Astrocyte of the cerebellum (primary cell): Measurements from ENCODE around the gene GABRG3.

Experiments used
- DNase-seq: peaks from one replicate; pipeline ENCODE4 v3.0.0-alpha.2; 2011; ENCODE audit warnings: low read depth
- H3K4me3 ChIP-seq: 2 replicates; pipeline ENCODE4 v1.5.1; 2011; ENCODE audit warnings: mild to moderate bottlenecking, low read depth, low read length, moderate library complexity
- in situ Hi-C: cut with HindIII; loops from 2 replicates; pipeline ENCODE4 v1.10.0; 2017; ENCODE audit warnings: low sequenced_read_pairs
- TF ChIP-seq, protein P1 (sequence below): IDR thresholded peaks from 2 replicates; pipeline ENCODE4 v1.5.1; 2012; ENCODE audit warnings: low read length, low read depth, moderate library complexity, mild to moderate bottlenecking; ENCODE audit errors: missing control alignments

GABRG3 gene

DNA sequence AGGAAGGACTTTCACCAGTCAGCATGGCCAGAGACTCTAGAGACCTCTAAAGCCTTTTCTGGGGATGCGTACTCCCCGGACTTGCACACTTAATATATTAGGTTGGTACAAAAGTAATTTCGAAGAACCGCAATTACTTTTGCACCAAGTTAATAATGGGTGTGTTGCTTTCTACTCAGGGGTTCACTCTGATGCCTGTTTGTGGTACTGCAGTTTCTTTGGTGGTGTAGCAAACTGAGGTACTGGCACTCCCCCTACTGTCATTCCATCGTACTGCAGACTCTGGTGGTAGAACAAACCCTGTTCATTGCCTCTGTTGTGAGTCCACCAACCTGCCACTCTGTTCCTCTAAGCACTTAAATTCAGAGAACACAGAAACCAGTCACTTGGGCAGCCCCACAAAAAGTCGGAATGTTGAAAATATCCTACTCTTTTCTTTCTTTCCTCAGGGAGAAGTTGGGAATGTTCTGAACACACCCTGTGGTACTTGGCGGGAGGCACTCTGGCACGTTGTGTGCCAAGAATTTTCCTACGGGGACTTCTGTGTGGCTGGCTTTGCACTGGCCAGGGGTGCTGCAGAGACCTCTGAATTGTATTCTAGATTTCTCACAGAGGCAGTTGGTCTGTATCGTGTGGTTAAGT is 46.3 kb downstream of the GABRG3 start:
- TF ChIP-seq, protein P1, sequence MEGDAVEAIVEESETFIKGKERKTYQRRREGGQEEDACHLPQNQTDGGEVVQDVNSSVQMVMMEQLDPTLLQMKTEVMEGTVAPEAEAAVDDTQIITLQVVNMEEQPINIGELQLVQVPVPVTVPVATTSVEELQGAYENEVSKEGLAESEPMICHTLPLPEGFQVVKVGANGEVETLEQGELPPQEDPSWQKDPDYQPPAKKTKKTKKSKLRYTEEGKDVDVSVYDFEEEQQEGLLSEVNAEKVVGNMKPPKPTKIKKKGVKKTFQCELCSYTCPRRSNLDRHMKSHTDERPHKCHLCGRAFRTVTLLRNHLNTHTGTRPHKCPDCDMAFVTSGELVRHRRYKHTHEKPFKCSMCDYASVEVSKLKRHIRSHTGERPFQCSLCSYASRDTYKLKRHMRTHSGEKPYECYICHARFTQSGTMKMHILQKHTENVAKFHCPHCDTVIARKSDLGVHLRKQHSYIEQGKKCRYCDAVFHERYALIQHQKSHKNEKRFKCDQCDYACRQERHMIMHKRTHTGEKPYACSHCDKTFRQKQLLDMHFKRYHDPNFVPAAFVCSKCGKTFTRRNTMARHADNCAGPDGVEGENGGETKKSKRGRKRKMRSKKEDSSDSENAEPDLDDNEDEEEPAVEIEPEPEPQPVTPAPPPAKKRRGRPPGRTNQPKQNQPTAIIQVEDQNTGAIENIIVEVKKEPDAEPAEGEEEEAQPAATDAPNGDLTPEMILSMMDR, result peak; percentile 96

DNA sequence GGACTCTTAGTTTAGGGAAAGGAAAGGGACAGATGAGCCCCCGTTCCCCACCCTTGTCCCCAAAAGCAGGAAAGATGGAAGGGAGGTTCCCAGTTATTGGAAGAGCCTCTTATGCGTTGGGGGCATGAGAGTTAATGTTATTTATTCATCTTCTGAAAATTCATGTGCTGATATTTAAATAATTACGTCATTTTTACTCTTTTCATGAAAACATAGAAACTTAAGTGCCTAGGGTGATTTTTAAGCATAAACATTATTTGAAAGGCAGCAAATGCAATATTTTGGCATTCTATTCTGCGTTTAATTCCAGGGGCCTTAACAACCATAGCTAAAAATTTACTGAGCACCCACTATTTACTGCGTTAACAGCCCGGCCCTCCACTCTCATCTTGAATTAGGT is 48.7 kb downstream of the GABRG3 start:
- TF ChIP-seq, protein P1, result no peak
- DNase-seq, result no peak
- no peak overlapping the region for H3K4me3 ChIP-seq
- in situ Hi-C loops, result no loop called here

More for the DNA sequence above, 46.3 kb downstream of the GABRG3 start:
- peak; percentile 52 for DNase-seq
- in situ Hi-C loops, result no loop called here
- H3K4me3 ChIP-seq, result no peak overlapping the region

- TF ChIP-seq, protein P1, result no peak
- in situ Hi-C loops, result no loop called here
- no peak overlapping the region for H3K4me3 ChIP-seq
- DNase-seq, result no peak
Observed at GRCh38 chr15:27025481-27025966, 54.5 kb downstream of the GABRG3 start.

- in situ Hi-C loops, result no loop called here
- no peak for DNase-seq
- no peak overlapping the region for H3K4me3 ChIP-seq
- TF ChIP-seq, protein P1, result no peak
Observed at GRCh38 chr15:27027229-27027628, 56.2 kb downstream of the GABRG3 start.

GRCh38 chr15:27028858-27029477 is 58.0 kb downstream of the GABRG3 start:
- in situ Hi-C loops, result no loop called here
- no peak overlapping the region for H3K4me3 ChIP-seq
- TF ChIP-seq, protein P1, result no peak
- no peak for DNase-seq

- H3K4me3 ChIP-seq, result no peak overlapping the region
- in situ Hi-C loops, result no loop called here
- no peak for DNase-seq
- TF ChIP-seq, protein P1, result no peak
Observed at GRCh38 chr15:27036210-27036609, 65.2 kb downstream of the GABRG3 start.
